GM10847 (cell line): ENCODE data around the gene FAM234A.

ENCODE experiments used
- POLR2A ChIP-seq: IDR thresholded peaks from 2 replicates; pipeline ENCODE4 v1.6.1; 2011; ENCODE audit not compliant: insufficient read length; ENCODE audit errors: extremely low read depth

FAM234A gene

GRCh38 chr16:301235-301634 lies 66.6 kb downstream of the FAM234A start:
- TF ChIP-seq POLR2A = no peak

DNA sequence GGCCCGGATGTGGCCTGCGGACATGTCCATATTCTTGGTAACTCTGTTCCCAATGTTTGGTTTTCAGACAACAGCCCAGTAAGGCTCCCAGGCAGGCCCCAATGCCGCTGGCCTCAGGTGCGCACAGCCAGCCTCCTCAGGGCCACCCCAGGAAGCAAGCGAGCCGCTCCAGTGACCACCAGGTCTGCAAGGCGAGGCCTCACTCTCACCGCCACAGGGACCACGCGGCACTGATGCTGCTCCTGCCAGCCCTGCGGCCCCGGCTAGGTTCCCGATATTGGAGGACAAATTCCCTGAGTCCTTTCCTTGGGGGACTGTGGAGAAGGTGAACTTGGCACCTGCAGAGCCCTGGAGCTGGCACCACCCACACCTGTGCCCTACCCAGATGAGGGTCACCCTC lies 67.3 kb downstream of the FAM234A start:
- no peak for TF ChIP-seq POLR2A

GRCh38 chr16:303760-304505 lies 69.3 kb downstream of the FAM234A start:
- no peak for TF ChIP-seq POLR2A

- no peak for TF ChIP-seq POLR2A
Measured at GRCh38 chr16:305916-306626, 71.5 kb downstream of the FAM234A start.

DNA sequence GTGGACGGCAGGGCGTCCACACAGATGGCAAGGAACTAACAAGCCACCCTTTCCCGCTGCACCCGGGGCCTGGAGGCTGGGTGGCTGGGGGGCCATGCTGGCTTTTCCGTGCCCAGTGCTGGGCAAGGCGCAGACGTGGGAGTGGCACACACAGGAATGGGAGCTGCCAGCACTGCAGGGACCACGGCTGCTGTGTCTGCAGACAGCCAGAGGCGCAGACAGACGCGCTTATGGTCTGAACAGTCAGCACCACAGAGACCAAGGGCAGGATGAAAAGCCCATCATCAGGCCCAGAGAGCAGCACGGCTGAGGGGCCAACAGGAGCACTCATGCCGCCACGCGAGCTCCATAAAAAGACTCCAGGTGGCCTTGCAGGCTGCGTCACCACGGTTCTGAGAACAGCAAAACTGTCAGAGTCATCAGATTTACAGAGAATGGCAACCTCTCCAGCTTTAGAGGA lies 72.3 kb downstream of the FAM234A start:
- TF ChIP-seq POLR2A = no peak

- TF ChIP-seq POLR2A = no peak
Measured at GRCh38 chr16:307691-308312, 73.2 kb downstream of the FAM234A start.

GRCh38 chr16:309476-309875 lies 74.9 kb downstream of the FAM234A start:
- TF ChIP-seq POLR2A = no peak

- no peak for TF ChIP-seq POLR2A
Measured at GRCh38 chr16:311725-312124, 77.1 kb downstream of the FAM234A start.

- TF ChIP-seq POLR2A = no peak
Measured at GRCh38 chr16:314351-314750, 79.7 kb downstream of the FAM234A start.

DNA sequence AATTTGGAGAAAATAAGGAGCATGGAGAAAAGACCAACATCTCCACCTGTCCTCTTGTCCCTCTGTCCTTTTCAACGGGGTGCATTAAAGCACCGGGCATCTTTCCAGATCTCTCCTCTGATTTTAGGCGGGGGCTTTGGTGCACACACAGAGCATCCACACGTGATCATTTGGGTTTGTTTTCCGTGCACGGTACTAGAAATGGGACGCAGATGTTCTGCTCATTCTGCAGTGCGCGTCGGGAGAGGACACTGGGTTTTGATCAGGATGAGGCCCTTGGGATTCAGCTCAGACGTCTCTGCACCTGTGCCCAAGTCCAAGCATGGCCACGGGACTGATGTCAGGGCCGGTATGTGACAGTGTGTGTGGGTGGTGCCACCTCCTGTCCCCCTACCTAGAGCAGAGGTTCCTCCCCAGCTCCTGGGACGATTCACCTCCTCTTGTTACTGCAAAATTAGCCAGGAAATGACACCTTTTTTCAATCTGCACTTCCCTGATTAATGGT lies 80.2 kb downstream of the FAM234A start:
- no peak for TF ChIP-seq POLR2A
